GM18517 (cell line): Measurements from ENCODE around the gene GPC3.

ENCODE experiments used
- ATAC-seq: cut with Tn5 transposase; IDR thresholded peaks from one replicate; pipeline ENCODE4 v1.9.1; 2021; ENCODE audit warnings: mild to moderate bottlenecking, moderate library complexity; ENCODE audit not compliant: unreplicated experiment

GPC3 gene

GRCh38 chrX:133852401-133852800 lies 133.0 kb downstream of the GPC3 start:
- ATAC-seq: no peak

GRCh38 chrX:133850399-133850798 lies 135.0 kb downstream of the GPC3 start:
- ATAC-seq: no peak

GRCh38 chrX:133849676-133850075 lies 135.7 kb downstream of the GPC3 start:
- no peak for ATAC-seq

GRCh38 chrX:133847340-133847994 lies 137.9 kb downstream of the GPC3 start:
- no peak for ATAC-seq

- ATAC-seq: no peak
These were observed 139.1 kb downstream of the GPC3 start for GRCh38 chrX:133846311-133846710.

- no peak for ATAC-seq
These were observed 145.0 kb downstream of the GPC3 start for GRCh38 chrX:133840415-133840814.

- ATAC-seq: no peak
These were observed 146.4 kb downstream of the GPC3 start for GRCh38 chrX:133838761-133839676.

GRCh38 chrX:133837091-133837490 lies 148.3 kb downstream of the GPC3 start:
- no peak for ATAC-seq

GRCh38 chrX:133836561-133836960 lies 148.8 kb downstream of the GPC3 start:
- no peak for ATAC-seq

GRCh38 chrX:133834771-133835170 lies 150.6 kb downstream of the GPC3 start:
- ATAC-seq: no peak

- ATAC-seq: no peak
These were observed 165.8 kb downstream of the GPC3 start for GRCh38 chrX:133819546-133819945.

GRCh38 chrX:133818019-133818418 lies 167.4 kb downstream of the GPC3 start:
- no peak for ATAC-seq

GRCh38 chrX:133815496-133815895 lies 169.9 kb downstream of the GPC3 start:
- no peak for ATAC-seq

GRCh38 chrX:133813971-133814370 lies 171.4 kb downstream of the GPC3 start:
- no peak for ATAC-seq

GRCh38 chrX:133812402-133812801 lies 173.0 kb downstream of the GPC3 start:
- ATAC-seq: no peak

- ATAC-seq: no peak
These were observed 174.5 kb downstream of the GPC3 start for GRCh38 chrX:133810925-133811324.

- no peak for ATAC-seq
These were observed 181.3 kb downstream of the GPC3 start for GRCh38 chrX:133804072-133804471.

GRCh38 chrX:133796282-133796681 lies 189.1 kb downstream of the GPC3 start:
- no peak for ATAC-seq

GRCh38 chrX:133794126-133794525 lies 191.3 kb downstream of the GPC3 start:
- ATAC-seq: no peak

- no peak for ATAC-seq
These were observed 191.8 kb downstream of the GPC3 start for GRCh38 chrX:133793626-133794025.

GRCh38 chrX:133792198-133792953 lies 193.0 kb downstream of the GPC3 start:
- peak; percentile 90 for ATAC-seq
